Measurements from ENCODE around the gene UVRAG.

Gene UVRAG

GRCh38 chr11:75814363-75814676 lies 690 bp upstream of the UVRAG start:
- TF ChIP-seq SPI1 (IDR thresholded peaks at IDR 0.05; ENCODE audit: low read depth, low read length) (no peak), POLR2A (IDR thresholded peaks at IDR 0.05; ENCODE audit: low read depth, low read length) (no peak), TAF1 (IDR thresholded peaks at IDR 0.05; ENCODE audit: low read depth, low read length) (no peak), POLR2AphosphoS5 (IDR thresholded peaks at IDR 0.05; ENCODE audit: low read depth, low read length) (no peak; the same call in 1 of the 2 replicates), PAX5 (IDR thresholded peaks at IDR 0.05; ENCODE audit: insufficient read depth, low read length, severe bottlenecking) (no peak)
- no peak for DNase-seq (ENCODE audit: insufficient read length, low spot score)
- no peak for FAIRE-seq

GRCh38 chr11:75815345-75816168 lies 547 bp downstream of the UVRAG start:
- no peak for FAIRE-seq
- DNase-seq (ENCODE audit: insufficient read length, low spot score), result no peak
- peak; percentile 29; the same call in 1 of the 2 replicates for TF ChIP-seq POLR2AphosphoS5 (IDR thresholded peaks at IDR 0.05; ENCODE audit: low read depth, low read length)
- no peak for TF ChIP-seq PAX5 (IDR thresholded peaks at IDR 0.05; ENCODE audit: insufficient read depth, low read length, severe bottlenecking)
- no peak for TF ChIP-seq POU2F2 (IDR thresholded peaks at IDR 0.05; ENCODE audit: low read depth, low read length)
- TF ChIP-seq TAF1 (IDR thresholded peaks at IDR 0.05; ENCODE audit: low read depth, low read length), result no peak
- 0 out of 2 replicates have a peak, but pooled peaks have one; percentile 37 for TF ChIP-seq POLR2A (IDR thresholded peaks at IDR 0.05; ENCODE audit: low read depth, low read length)

- no peak for DNase-seq (ENCODE audit: insufficient read length, low spot score)
- TF ChIP-seq POLR2A (IDR thresholded peaks at IDR 0.05; ENCODE audit: low read depth, low read length) (no peak), SPI1 (IDR thresholded peaks at IDR 0.05; ENCODE audit: low read depth, low read length) (peak; percentile 24; the same call in 1 of the 2 replicates)
- peak; percentile 57 for FAIRE-seq
Observed at GRCh38 chr11:75816561-75817239, 1.7 kb downstream of the UVRAG start.

GRCh38 chr11:75820645-75821044 lies 5.6 kb downstream of the UVRAG start:
- TF ChIP-seq SPI1 (IDR thresholded peaks at IDR 0.05; ENCODE audit: low read depth, low read length) (no peak), PAX5 (IDR thresholded peaks at IDR 0.05; ENCODE audit: insufficient read depth, low read length, severe bottlenecking) (no peak), POLR2AphosphoS5 (IDR thresholded peaks at IDR 0.05; ENCODE audit: low read depth, low read length) (no peak), POLR2A (IDR thresholded peaks at IDR 0.05; ENCODE audit: low read depth, low read length) (no peak), TAF1 (IDR thresholded peaks at IDR 0.05; ENCODE audit: low read depth, low read length) (no peak), POU2F2 (IDR thresholded peaks at IDR 0.05; ENCODE audit: low read depth, low read length) (no peak)
- no peak for FAIRE-seq
- DNase-seq (ENCODE audit: insufficient read length, low spot score), result no peak

GRCh38 chr11:75821202-75821601 lies 6.2 kb downstream of the UVRAG start:
- no peak for DNase-seq (ENCODE audit: insufficient read length, low spot score)
- TF ChIP-seq POU2F2 (IDR thresholded peaks at IDR 0.05; ENCODE audit: low read depth, low read length), result no peak
- TF ChIP-seq TAF1 (IDR thresholded peaks at IDR 0.05; ENCODE audit: low read depth, low read length), result no peak
- no peak for TF ChIP-seq POLR2A (IDR thresholded peaks at IDR 0.05; ENCODE audit: low read depth, low read length)
- FAIRE-seq, result no peak

- FAIRE-seq (no peak), DNase-seq (ENCODE audit: insufficient read length, low spot score) (no peak)
- TF ChIP-seq TAF1 (IDR thresholded peaks at IDR 0.05; ENCODE audit: low read depth, low read length) (no peak), PAX5 (IDR thresholded peaks at IDR 0.05; ENCODE audit: insufficient read depth, low read length, severe bottlenecking) (no peak), SPI1 (IDR thresholded peaks at IDR 0.05; ENCODE audit: low read depth, low read length) (0 out of 2 replicates have a peak, but pooled peaks have one; percentile 9), POU2F2 (IDR thresholded peaks at IDR 0.05; ENCODE audit: low read depth, low read length) (no peak), POLR2A (IDR thresholded peaks at IDR 0.05; ENCODE audit: low read depth, low read length) (no peak)
Observed at GRCh38 chr11:75822541-75822940, 7.5 kb downstream of the UVRAG start.

- DNase-seq (ENCODE audit: insufficient read length, low spot score) (no peak), FAIRE-seq (peak; percentile 69)
- TF ChIP-seq TAF1 (IDR thresholded peaks at IDR 0.05; ENCODE audit: low read depth, low read length) (no peak), PAX5 (IDR thresholded peaks at IDR 0.05; ENCODE audit: insufficient read depth, low read length, severe bottlenecking) (no peak), POLR2AphosphoS5 (IDR thresholded peaks at IDR 0.05; ENCODE audit: low read depth, low read length) (no peak), SPI1 (IDR thresholded peaks at IDR 0.05; ENCODE audit: low read depth, low read length) (no peak), POLR2A (IDR thresholded peaks at IDR 0.05; ENCODE audit: low read depth, low read length) (no peak), POU2F2 (IDR thresholded peaks at IDR 0.05; ENCODE audit: low read depth, low read length) (no peak)
Observed at GRCh38 chr11:75823415-75823814, 8.4 kb downstream of the UVRAG start.

GRCh38 chr11:75823946-75824345 lies 8.9 kb downstream of the UVRAG start:
- TF ChIP-seq POLR2AphosphoS5 (IDR thresholded peaks at IDR 0.05; ENCODE audit: low read depth, low read length) (no peak), TAF1 (IDR thresholded peaks at IDR 0.05; ENCODE audit: low read depth, low read length) (no peak), POLR2A (IDR thresholded peaks at IDR 0.05; ENCODE audit: low read depth, low read length) (no peak), POU2F2 (IDR thresholded peaks at IDR 0.05; ENCODE audit: low read depth, low read length) (no peak), PAX5 (IDR thresholded peaks at IDR 0.05; ENCODE audit: insufficient read depth, low read length, severe bottlenecking) (no peak), SPI1 (IDR thresholded peaks at IDR 0.05; ENCODE audit: low read depth, low read length) (no peak)
- no peak for FAIRE-seq
- DNase-seq (ENCODE audit: insufficient read length, low spot score), result no peak

GRCh38 chr11:75826461-75827230 lies 11.6 kb downstream of the UVRAG start:
- FAIRE-seq (no peak), DNase-seq (ENCODE audit: insufficient read length, low spot score) (no peak)
- TF ChIP-seq SPI1 (IDR thresholded peaks at IDR 0.05; ENCODE audit: low read depth, low read length) (peak; percentile 28; the same call in 1 of the 2 replicates), POU2F2 (IDR thresholded peaks at IDR 0.05; ENCODE audit: low read depth, low read length) (no peak), POLR2A (IDR thresholded peaks at IDR 0.05; ENCODE audit: low read depth, low read length) (no peak)

All from GM12891 (cell line).